Loucy (cell line): ENCODE results near the gene PITX1.

Source experiments
- H2AFZ ChIP-seq: fragments of 200-600 bp; sonication (generic); 2 replicates; pipeline ENCODE4 v1.6.0; 2016; ENCODE audit warnings: antibody characterized with exemption, mild to moderate bottlenecking, low read length, moderate library complexity
- H3F3A ChIP-seq: fragments of 200-600 bp; 2 replicates; pipeline ENCODE4 v1.6.0; 2016; ENCODE audit warnings: antibody characterized with exemption, low read depth, mild to moderate bottlenecking
- H3K27me3 ChIP-seq: fragments of 200-600 bp; sonication (generic); 2 replicates; pipeline ENCODE4 v1.6.1; 2014; ENCODE audit warnings: low read length, mild to moderate bottlenecking; ENCODE audit not compliant: insufficient read depth, poor library complexity, severe bottlenecking
- H3K36me3 ChIP-seq: fragments of 200-600 bp; sonication (generic); 2 replicates; pipeline ENCODE4 v1.6.1; 2016; ENCODE audit warnings: low read length; ENCODE audit not compliant: insufficient read depth
- H3K4me1 ChIP-seq: fragments of 200-600 bp; sonication (generic); 2 replicates; pipeline ENCODE4 v1.5.1; 2014; ENCODE audit warnings: low read length, mild to moderate bottlenecking; ENCODE audit not compliant: insufficient read depth, poor library complexity, severe bottlenecking
- H3K4me2 ChIP-seq: fragments of 200-600 bp; sonication (generic); 2 replicates; pipeline ENCODE4 v1.6.0; 2014; ENCODE audit warnings: antibody characterized with exemption, low read length, low read depth, mild to moderate bottlenecking; ENCODE audit not compliant: poor library complexity, severe bottlenecking
- H3K4me3 ChIP-seq: fragments of 200-600 bp; sonication (generic); 2 replicates; pipeline ENCODE4 v1.5.1; 2014; ENCODE audit warnings: low read length, mild to moderate bottlenecking, mixed read lengths; ENCODE audit not compliant: poor library complexity, severe bottlenecking
- H3K79me2 ChIP-seq: fragments of 200-600 bp; sonication (generic); 2 replicates; pipeline ENCODE4 v1.6.1; 2014; ENCODE audit warnings: low read length; ENCODE audit not compliant: insufficient read depth
- H3K9ac ChIP-seq: fragments of 200-600 bp; sonication (generic); 2 replicates; pipeline ENCODE4 v1.6.0; 2014; ENCODE audit warnings: mild to moderate bottlenecking, low read depth, low read length, moderate library complexity; ENCODE audit not compliant: poor library complexity, severe bottlenecking
- H3K9me2 ChIP-seq: fragments of 200-600 bp; sonication (generic); replicated peaks from 2 replicates; pipeline ENCODE4 v1.6.1; 2016; ENCODE audit warnings: low read depth, low read length, mixed read lengths
- H3K9me3 ChIP-seq: fragments of 200-600 bp; sonication (generic); 2 replicates; pipeline ENCODE4 v1.6.1; 2014; ENCODE audit warnings: mild to moderate bottlenecking, antibody characterized with exemption, low read length, low read depth; ENCODE audit not compliant: insufficient read depth
- H4K20me1 ChIP-seq: fragments of 200-600 bp; sonication (generic); 2 replicates; pipeline ENCODE4 v1.6.0; 2014; ENCODE audit warnings: antibody characterized with exemption, low read length, mild to moderate bottlenecking; ENCODE audit not compliant: insufficient read depth, poor library complexity, severe bottlenecking
- EZH2phosphoT487 ChIP-seq: fragments of 200-600 bp; IDR thresholded peaks from 2 replicates; pipeline ENCODE4 v1.6.1; 2018; ENCODE audit warnings: antibody characterized with exemption, mild to moderate bottlenecking, moderate library complexity, borderline replicate concordance
- TF ChIP-seq, protein P1 (sequence below): fragments of 200-600 bp; sonication (generic); conservative IDR thresholded peaks from 2 replicates; pipeline ENCODE4 v1.5.1; 2014; ENCODE audit warnings: mild to moderate bottlenecking, antibody characterized with exemption, low read length

The PITX1 gene

DNA sequence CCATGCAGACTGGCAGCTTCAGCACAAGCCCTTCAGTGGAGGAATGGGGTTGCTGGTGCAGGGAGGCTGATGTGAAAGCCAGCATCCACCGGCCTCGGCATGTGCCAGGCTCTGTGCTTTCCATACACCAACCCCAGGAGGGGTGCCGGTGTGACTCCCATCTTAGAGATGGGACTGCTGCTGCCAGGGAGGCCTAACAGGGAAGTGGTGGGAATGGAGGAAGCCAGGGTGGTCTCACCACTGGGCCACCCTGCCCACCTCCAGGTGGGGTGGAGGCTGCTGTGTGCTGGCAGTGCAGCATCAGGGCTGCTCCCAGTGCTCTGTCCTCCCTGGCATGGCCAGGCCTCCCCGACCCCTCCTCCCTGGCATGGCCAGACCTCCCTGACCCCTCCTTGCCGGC lies 32.8 kb upstream of the PITX1 start:
- Histone ChIP-seq H3K9ac (no peak overlapping the region), H3K36me3 (no peaks in the 10 kb centered on the region), H3F3A (no peaks in the 10 kb centered on the region), H3K27me3 (no peaks in the 10 kb centered on the region), H3K9me2 (no peaks in the 10 kb centered on the region), H2AFZ (no peak overlapping the region), H3K4me2 (no peak overlapping the region), H4K20me1 (no peaks in the 10 kb centered on the region), H3K79me2 (no peaks in the 10 kb centered on the region), H3K4me3 (no peak overlapping the region), H3K4me1 (no peaks in the 10 kb centered on the region), H3K9me3 (no peaks in the 10 kb centered on the region)
- TF ChIP-seq EZH2phosphoT487 = no peak
- TF ChIP-seq, protein P1, sequence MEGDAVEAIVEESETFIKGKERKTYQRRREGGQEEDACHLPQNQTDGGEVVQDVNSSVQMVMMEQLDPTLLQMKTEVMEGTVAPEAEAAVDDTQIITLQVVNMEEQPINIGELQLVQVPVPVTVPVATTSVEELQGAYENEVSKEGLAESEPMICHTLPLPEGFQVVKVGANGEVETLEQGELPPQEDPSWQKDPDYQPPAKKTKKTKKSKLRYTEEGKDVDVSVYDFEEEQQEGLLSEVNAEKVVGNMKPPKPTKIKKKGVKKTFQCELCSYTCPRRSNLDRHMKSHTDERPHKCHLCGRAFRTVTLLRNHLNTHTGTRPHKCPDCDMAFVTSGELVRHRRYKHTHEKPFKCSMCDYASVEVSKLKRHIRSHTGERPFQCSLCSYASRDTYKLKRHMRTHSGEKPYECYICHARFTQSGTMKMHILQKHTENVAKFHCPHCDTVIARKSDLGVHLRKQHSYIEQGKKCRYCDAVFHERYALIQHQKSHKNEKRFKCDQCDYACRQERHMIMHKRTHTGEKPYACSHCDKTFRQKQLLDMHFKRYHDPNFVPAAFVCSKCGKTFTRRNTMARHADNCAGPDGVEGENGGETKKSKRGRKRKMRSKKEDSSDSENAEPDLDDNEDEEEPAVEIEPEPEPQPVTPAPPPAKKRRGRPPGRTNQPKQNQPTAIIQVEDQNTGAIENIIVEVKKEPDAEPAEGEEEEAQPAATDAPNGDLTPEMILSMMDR = no peak

DNA sequence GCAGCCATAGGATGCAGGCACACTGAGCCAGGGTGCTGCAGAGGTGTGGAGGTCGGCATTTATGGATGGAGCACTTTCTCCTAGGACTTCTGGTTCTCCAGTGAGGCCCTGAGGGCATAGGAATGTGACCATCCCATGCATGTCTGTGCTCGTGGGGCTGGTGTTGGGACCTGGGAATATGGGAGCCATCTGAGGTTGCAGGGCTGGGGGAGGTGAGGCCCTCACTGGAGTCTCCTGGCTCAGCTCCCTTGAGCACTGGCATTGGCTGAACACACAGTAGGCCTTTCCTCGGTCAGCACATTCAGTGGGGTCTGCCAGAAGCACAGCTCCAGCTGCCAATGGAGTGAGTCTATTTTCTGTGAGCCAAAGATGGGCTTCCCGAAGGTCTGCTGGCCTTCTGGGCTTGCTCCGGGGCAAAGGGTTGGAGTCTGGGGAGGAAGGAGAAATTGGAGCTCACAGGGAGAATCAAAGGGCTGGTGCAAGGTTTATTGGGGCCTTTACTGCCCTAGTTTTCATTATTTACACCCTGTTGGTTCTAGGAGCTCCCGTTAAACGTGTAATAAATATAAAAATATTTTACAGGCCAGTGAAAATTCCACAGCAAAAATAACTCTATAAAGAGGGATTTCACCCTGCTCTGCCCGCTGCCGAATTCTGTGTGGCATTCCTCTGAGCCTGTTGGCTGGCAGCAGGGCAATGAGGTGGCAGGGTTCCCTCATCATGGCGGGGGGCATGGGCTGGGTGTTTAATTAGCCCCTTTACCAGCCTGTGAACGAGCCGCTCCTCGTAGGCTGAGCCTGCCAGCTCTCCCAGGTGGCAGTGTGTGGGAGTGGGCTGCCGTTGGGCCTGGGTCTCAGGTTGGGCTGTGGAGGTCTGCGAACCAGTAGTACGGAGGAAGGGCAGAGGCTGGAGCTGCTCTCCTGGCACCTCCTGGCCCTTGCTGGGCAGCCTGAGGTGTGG lies 31.6 kb upstream of the PITX1 start:
- no peaks in the 10 kb centered on the region for H3K9me2 ChIP-seq
- H3K4me2 ChIP-seq = no peak overlapping the region
- H3K27me3 ChIP-seq = no peaks in the 10 kb centered on the region
- H3K4me1 ChIP-seq = no peaks in the 10 kb centered on the region
- H3K36me3 ChIP-seq = no peaks in the 10 kb centered on the region
- H3K9me3 ChIP-seq = no peaks in the 10 kb centered on the region
- H3K4me3 ChIP-seq = no peak overlapping the region
- no peaks in the 10 kb centered on the region for H3K79me2 ChIP-seq
- no peaks in the 10 kb centered on the region for H3F3A ChIP-seq
- no peak overlapping the region for H3K9ac ChIP-seq
- TF ChIP-seq, protein P1 = no peak
- no peak for TF ChIP-seq EZH2phosphoT487
- no peaks in the 10 kb centered on the region for H4K20me1 ChIP-seq
- no peak overlapping the region for H2AFZ ChIP-seq

DNA sequence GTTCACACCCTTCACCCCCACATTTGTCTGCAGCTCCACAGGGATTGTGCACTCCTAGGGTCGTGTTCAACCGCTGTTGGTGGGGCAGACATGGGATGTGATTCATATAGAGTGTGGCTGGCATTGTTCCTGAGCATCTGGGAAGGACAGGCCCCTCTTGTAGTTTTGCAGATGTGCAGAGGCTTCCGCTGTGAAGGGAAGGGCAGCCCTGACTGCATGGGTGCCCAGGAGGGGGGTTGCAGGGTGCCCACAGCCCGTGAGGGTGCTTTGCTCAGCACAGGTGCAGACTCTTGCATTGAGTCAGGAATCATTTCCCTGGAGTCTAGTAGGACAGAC lies 30.2 kb upstream of the PITX1 start:
- H3K9ac ChIP-seq = no peak overlapping the region
- no peaks in the 10 kb centered on the region for H3K27me3 ChIP-seq
- no peaks in the 10 kb centered on the region for H3K9me3 ChIP-seq
- no peaks in the 10 kb centered on the region for H3K36me3 ChIP-seq
- no peak overlapping the region for H2AFZ ChIP-seq
- TF ChIP-seq, protein P1 = no peak
- no peak for TF ChIP-seq EZH2phosphoT487
- no peaks in the 10 kb centered on the region for H3K9me2 ChIP-seq
- no peak overlapping the region for H3K4me2 ChIP-seq
- no peaks in the 10 kb centered on the region for H4K20me1 ChIP-seq
- H3F3A ChIP-seq = no peaks in the 10 kb centered on the region
- no peaks in the 10 kb centered on the region for H3K4me1 ChIP-seq
- H3K4me3 ChIP-seq = no peak overlapping the region
- H3K79me2 ChIP-seq = no peaks in the 10 kb centered on the region
